Measurements from ENCODE around the gene NOTO.

NOTO gene

GRCh38 chr2:73257425-73258125 lies 55.2 kb downstream of the NOTO start:
- no peak for DNase-seq (ENCODE audit: low read depth)

DNA sequence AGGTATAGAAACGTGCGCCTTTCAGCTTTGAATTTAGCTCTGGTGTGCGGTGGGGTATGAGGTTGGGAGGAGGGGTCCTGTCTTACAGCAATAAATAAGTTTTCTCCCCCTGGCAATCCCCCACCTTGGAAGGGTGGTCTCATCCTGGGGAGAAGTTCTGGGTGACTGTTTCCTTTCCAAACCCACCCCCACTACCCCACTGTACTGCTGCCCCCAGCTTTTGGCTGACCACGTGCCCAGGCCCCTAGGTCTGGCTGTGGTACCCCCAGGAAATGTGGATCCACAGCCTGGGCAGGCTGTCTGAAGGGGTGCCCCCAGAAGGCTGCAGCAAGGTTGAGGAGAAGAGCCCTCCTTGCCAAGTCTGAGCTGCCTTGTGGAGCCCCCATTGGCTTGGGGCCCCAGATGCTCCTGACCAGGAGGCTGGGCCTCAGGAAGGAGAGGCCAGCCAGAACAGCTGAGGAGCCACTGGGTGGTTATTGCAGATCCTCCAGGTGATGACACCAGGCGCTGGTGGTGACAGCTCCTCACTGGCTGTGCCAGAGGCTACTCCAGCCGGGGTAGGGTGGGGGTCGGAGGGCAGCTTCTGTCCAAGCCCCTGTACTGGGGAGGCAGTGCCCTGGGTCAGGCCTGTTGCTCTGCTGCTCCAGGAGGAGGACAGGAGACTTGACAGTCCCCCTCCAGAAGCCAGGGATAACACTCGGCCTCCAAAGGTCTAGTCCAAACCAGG lies 56.0 kb downstream of the NOTO start:
- DNase-seq (ENCODE audit: low read depth), result no peak

GRCh38 chr2:73258913-73259215 lies 56.5 kb downstream of the NOTO start:
- no peak for DNase-seq (ENCODE audit: low read depth)

GRCh38 chr2:73259276-73259675 lies 56.9 kb downstream of the NOTO start:
- no peak for DNase-seq (ENCODE audit: low read depth)

DNA sequence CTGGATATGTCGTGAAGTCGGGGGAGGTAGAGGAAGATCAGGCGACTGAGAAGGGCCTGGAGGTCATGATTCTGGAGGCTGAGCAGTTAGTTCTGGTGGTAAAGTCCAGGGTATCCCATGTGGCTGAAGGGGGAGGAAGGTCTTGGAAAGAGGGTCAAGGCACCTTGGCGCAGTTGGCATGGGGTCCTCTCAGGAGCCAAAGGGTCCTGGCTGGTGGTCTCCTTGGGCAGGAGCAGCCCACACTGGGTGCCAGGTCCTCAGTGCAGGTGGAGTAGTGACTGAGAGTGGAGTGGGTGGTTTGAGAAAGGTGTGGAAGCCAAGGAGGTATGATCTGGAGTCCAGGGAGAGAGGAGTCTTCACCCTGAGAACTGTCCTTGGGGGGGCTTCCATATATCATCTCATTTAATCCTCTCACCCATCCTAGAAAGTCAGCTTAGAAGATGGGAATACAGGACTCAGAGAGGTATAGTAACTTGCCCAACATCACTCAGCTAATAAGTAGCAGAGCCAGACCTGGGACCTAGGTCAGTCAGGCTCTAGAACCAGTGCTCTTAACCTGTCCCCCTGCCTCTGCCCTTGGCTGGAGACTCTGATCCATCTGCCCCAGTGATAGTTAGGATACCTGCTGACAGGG lies 57.4 kb downstream of the NOTO start:
- no peak for DNase-seq (ENCODE audit: low read depth)

DNA sequence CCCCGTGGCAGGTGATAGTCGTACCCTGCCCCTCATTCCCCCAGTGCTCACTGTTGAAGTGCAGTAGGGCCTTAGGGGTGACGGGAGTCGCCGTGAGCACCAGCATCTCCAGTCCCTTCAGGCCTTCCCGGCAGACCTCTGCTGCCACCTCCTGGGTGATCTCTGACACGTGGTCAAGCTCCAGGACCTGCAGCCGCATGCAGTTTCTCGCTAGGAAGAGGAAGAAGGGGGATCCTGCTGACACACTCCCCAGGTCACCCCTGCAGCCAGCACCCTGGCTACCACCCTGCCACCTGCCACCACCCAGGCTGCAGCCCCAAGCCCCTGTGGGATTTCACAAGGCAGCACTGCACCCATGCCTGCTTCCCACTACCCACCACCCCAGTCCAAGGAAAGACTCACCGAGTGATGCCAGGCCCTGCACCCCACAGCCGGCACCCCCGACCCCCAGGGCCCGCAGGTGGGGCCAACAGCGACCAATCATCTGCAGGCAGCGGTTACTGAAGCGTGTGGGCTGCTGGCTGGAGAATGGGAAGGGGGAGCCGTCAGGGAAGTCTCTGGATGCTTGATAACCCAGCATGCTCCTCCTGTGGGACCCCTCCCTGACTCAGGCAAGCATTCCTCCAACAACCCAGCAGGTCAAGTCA lies 58.1 kb downstream of the NOTO start:
- no peak for DNase-seq (ENCODE audit: low read depth)
